Pons (tissue), 1 donor: ENCODE results near the gene NCBP3.

Experiments
- DNase-seq: peaks from one replicate; pipeline ENCODE4 v3.0.0-alpha.2; 2016; ENCODE audit warnings: low spot score

NCBP3 gene

GRCh38 chr17:3754458-3755334 is 91.3 kb downstream of the NCBP3 start:
- no peak for DNase-seq

DNA sequence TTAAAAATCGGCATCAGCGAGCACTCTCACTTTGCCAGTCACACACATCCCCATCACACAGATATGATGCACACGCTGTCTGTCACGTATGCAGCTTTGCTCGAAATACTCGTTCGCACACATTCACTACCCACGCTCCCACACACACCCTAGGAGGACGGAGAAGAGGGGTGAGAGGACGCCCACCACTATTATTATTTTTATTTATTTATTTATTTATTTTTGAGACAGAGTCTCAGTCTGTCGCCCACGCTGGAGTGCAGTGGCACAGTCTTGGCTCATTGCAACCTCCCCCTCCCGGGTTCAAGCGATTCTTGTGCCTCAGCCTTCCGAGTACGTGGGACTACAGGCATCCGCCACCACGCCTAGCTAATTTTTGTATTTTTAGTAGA is 92.0 kb downstream of the NCBP3 start:
- no peak for DNase-seq

DNA sequence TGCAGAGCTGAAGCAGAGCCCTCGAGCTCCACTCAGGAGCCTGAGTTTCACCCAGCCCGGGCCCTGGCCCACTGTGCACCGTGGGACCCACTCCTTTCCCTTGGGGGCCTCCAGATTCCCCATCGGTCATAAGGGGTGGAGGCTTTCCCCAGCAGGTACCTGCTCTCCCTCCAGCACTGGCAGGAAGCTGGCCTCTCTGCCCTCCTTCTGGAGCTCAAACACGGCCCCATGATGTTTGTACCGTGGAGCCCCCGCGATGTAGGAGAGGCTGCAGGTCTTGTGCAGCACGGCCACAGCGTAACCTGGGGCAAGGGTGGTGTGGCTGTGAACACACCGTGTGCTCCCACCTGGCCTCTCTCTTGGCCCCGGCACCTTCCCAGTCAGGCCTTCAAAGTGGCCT is 92.4 kb downstream of the NCBP3 start:
- no peak for DNase-seq
